OCI-LY1 (cell line): ENCODE data around the gene SYT1.

ENCODE experiments used
- H2AFZ ChIP-seq: fragments of 200-600 bp; sonication (generic), shearing (Covaris generic); 2 replicates; pipeline ENCODE4 v1.6.0; 2014; ENCODE audit warnings: antibody characterized with exemption, mild to moderate bottlenecking, low read length
- H3F3A ChIP-seq: fragments of 200-600 bp; sonication (generic), shearing (Covaris generic); 2 replicates; pipeline ENCODE4 v1.6.0; 2014; ENCODE audit warnings: mild to moderate bottlenecking, antibody characterized with exemption, low read length, moderate library complexity; ENCODE audit not compliant: insufficient read depth
- H3K27ac ChIP-seq: fragments of 200-600 bp; sonication (generic); 2 replicates; pipeline ENCODE4 v1.5.1; 2014; ENCODE audit warnings: low read length, mixed run types, mild to moderate bottlenecking, low read depth; ENCODE audit not compliant: poor library complexity, severe bottlenecking
- H3K27me3 ChIP-seq: fragments of 200-600 bp; sonication (generic); 2 replicates; pipeline ENCODE4 v1.6.0; 2014; ENCODE audit warnings: antibody characterized with exemption, mild to moderate bottlenecking, low read length, moderate library complexity; ENCODE audit not compliant: insufficient read depth
- H3K36me3 ChIP-seq: fragments of 200-600 bp; sonication (generic); 2 replicates; pipeline ENCODE4 v1.6.1; 2014; ENCODE audit warnings: mild to moderate bottlenecking, antibody characterized with exemption, low read length, moderate library complexity, mixed read lengths; ENCODE audit not compliant: insufficient read depth
- H3K4me1 ChIP-seq: fragments of 200-600 bp; sonication (generic); 2 replicates; pipeline ENCODE4 v1.5.1; 2014; ENCODE audit warnings: mild to moderate bottlenecking, low read length, moderate library complexity; ENCODE audit not compliant: insufficient read depth, severe bottlenecking
- H3K4me2 ChIP-seq: fragments of 200-600 bp; sonication (generic), shearing (Covaris generic); 2 replicates; pipeline ENCODE4 v1.6.1; 2014; ENCODE audit warnings: low read length
- H3K4me3 ChIP-seq: fragments of 200-600 bp; sonication (generic); 2 replicates; pipeline ENCODE4 v1.5.1; 2014; ENCODE audit warnings: low read length, low read depth, mild to moderate bottlenecking, mixed read lengths; ENCODE audit not compliant: poor library complexity, severe bottlenecking
- H3K79me2 ChIP-seq: fragments of 200-600 bp; shearing (Covaris generic); 2 replicates; pipeline ENCODE4 v1.6.1; 2016; ENCODE audit warnings: mixed run types, low read length, mixed read lengths; ENCODE audit not compliant: insufficient read depth
- H3K9ac ChIP-seq: fragments of 200-600 bp; sonication (generic), shearing (Covaris generic); 2 replicates; pipeline ENCODE4 v1.6.1; 2014; ENCODE audit warnings: mild to moderate bottlenecking, low read length, mixed read lengths
- H3K9me2 ChIP-seq: fragments of 200-600 bp; sonication (generic), shearing (Covaris generic); 2 replicates; pipeline ENCODE4 v1.6.1; 2014; ENCODE audit warnings: low read depth, mild to moderate bottlenecking, low read length, mixed read lengths
- H3K9me3 ChIP-seq: fragments of 200-600 bp; shearing (Covaris generic); 2 replicates; pipeline ENCODE4 v1.6.1; 2014; ENCODE audit warnings: low read length, mixed read lengths
- H4K20me1 ChIP-seq: fragments of 200-600 bp; sonication (generic), shearing (Covaris generic); 2 replicates; pipeline ENCODE4 v1.6.0; 2016; ENCODE audit warnings: mild to moderate bottlenecking, low read length; ENCODE audit not compliant: insufficient read depth
- CTCF ChIP-seq: fragments of 200-600 bp; sonication (generic), shearing (Covaris generic); IDR thresholded peaks from 2 replicates; pipeline ENCODE4 v1.5.1; 2017; ENCODE audit warnings: mild to moderate bottlenecking, antibody characterized with exemption, low read length, moderate library complexity, mixed read lengths
- EZH2 ChIP-seq: fragments of 200-600 bp; sonication (generic), shearing (Covaris generic); IDR thresholded peaks from 2 replicates; pipeline ENCODE4 v1.8.0; 2017; ENCODE audit warnings: borderline replicate concordance, mixed run types, mild to moderate bottlenecking, antibody characterized with exemption, low read length, moderate library complexity, mixed read lengths

The SYT1 gene

DNA sequence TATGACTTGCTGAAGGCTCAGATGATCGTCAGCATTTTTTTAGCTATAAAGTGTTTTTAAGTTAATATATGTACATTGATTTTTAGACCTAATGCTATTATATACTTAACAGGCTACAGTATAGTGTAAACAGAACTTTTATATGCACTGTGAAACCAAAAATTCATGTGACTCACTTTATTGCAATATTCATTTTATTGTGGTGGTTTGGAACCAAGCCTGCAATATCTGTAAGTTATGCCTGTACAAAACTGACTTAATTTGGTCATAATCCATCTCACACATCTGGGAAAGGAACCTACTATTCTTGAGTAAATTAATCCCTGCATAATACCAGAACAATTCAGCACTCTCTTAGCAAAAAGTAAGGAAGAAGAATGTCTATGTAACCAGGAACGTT lies 390.7 kb downstream of the SYT1 start:
- Histone ChIP-seq H3K27me3 (no peaks in the 10 kb centered on the region), H3K4me2 (no peak overlapping the region), H2AFZ (no peak overlapping the region), H3K4me3 (no peak overlapping the region), H3K9me2 (no peaks in the 10 kb centered on the region), H3K79me2 (no peaks in the 10 kb centered on the region), H4K20me1 (no peaks in the 10 kb centered on the region), H3F3A (no peaks in the 10 kb centered on the region), H3K9ac (no peak overlapping the region), H3K4me1 (no peaks in the 10 kb centered on the region), H3K27ac (no peak overlapping the region), H3K9me3 (no peaks in the 10 kb centered on the region), H3K36me3 (no peaks in the 10 kb centered on the region)
- TF ChIP-seq CTCF (no peak), EZH2 (no peak)

GRCh38 chr12:79260923-79261322 lies 396.3 kb downstream of the SYT1 start:
- H3K27ac ChIP-seq = no peak overlapping the region
- no peak overlapping the region for H2AFZ ChIP-seq
- H3K27me3 ChIP-seq = no peaks in the 10 kb centered on the region
- no peaks in the 10 kb centered on the region for H3K9me2 ChIP-seq
- H3K9ac ChIP-seq = no peak overlapping the region
- no peaks in the 10 kb centered on the region for H3K4me1 ChIP-seq
- no peak overlapping the region for H3K4me3 ChIP-seq
- H3K4me2 ChIP-seq = no peak overlapping the region
- H4K20me1 ChIP-seq = no peaks in the 10 kb centered on the region
- no peaks in the 10 kb centered on the region for H3F3A ChIP-seq
- no peaks in the 10 kb centered on the region for H3K79me2 ChIP-seq
- H3K9me3 ChIP-seq = no peaks in the 10 kb centered on the region
- no peaks in the 10 kb centered on the region for H3K36me3 ChIP-seq
- TF ChIP-seq CTCF = no peak
- TF ChIP-seq EZH2 = no peak

DNA sequence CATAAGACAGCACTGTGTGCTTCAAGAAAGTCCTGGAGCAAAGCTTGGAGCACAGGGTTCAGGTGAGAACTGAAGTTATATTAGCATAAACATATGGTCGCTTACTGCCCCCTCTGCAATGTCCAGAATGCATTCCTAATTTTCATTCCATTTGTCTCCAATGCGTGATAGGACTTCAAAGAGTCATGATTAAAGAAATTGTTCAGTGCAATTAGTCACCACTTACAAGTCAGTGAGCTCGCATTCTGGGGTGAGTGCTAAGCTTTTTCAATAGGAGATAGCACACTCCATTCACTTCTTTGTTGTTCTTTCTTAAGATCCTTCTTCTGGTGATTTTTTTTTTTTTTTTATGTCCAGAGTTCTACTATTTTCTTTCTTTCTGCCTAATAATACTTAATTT lies 398.4 kb downstream of the SYT1 start:
- TF ChIP-seq CTCF (no peak), EZH2 (no peak)
- H2AFZ ChIP-seq = no peak overlapping the region

More for the DNA sequence above, 398.4 kb downstream of the SYT1 start:
- H3F3A ChIP-seq = no peaks in the 10 kb centered on the region
- no peaks in the 10 kb centered on the region for H3K79me2 ChIP-seq
- H3K4me1 ChIP-seq = no peaks in the 10 kb centered on the region
- no peaks in the 10 kb centered on the region for H4K20me1 ChIP-seq
- no peak overlapping the region for H3K4me3 ChIP-seq
- no peaks in the 10 kb centered on the region for H3K36me3 ChIP-seq
- H3K9ac ChIP-seq = no peak overlapping the region
- no peaks in the 10 kb centered on the region for H3K9me3 ChIP-seq
- no peaks in the 10 kb centered on the region for H3K9me2 ChIP-seq
- no peak overlapping the region for H3K27ac ChIP-seq
- no peak overlapping the region for H3K4me2 ChIP-seq
- no peaks in the 10 kb centered on the region for H3K27me3 ChIP-seq
